ENCODE results near the gene CYB561D2.

DNA sequence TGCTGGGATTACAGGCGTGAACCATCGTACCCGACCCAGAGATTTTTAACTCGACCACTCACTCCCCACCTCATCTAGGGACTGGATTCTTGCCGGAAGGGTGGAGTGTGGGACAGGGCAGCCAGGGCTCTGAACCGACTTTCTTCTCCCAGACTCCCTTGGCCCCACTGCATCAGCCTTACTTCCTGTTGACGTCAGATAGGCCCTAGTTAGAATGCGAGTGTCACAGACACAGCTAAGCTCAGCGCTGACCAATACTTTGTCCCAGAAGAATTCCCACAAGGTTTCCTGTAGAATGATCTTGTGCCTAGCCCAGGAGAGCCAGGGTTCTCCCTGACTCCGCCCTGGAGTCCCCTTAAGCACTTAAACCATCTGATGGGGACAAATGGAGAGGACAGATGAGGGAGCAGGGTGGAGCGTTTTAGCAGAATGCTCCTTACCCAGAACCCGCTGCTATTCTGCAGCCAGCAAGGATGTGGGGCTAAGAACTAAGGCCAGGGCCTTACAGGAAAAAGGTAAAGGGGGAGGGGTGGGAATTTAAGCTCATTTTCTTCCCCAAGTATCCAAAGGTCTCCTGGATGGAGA lies 16.8 kb upstream of the CYB561D2 start:
- TF ChIP-seq, protein P1, sequence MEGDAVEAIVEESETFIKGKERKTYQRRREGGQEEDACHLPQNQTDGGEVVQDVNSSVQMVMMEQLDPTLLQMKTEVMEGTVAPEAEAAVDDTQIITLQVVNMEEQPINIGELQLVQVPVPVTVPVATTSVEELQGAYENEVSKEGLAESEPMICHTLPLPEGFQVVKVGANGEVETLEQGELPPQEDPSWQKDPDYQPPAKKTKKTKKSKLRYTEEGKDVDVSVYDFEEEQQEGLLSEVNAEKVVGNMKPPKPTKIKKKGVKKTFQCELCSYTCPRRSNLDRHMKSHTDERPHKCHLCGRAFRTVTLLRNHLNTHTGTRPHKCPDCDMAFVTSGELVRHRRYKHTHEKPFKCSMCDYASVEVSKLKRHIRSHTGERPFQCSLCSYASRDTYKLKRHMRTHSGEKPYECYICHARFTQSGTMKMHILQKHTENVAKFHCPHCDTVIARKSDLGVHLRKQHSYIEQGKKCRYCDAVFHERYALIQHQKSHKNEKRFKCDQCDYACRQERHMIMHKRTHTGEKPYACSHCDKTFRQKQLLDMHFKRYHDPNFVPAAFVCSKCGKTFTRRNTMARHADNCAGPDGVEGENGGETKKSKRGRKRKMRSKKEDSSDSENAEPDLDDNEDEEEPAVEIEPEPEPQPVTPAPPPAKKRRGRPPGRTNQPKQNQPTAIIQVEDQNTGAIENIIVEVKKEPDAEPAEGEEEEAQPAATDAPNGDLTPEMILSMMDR (IDR thresholded peaks at IDR 0.05; ENCODE audit: low read depth, low read length, poor library complexity, severe bottlenecking), result no peak
- TF ChIP-seq EZH2phosphoT487 (IDR thresholded peaks at IDR 0.05; ENCODE audit: borderline replicate concordance, low read length), result no peak
